Activated CD4-positive, alpha-beta T cell treated with anti-CD3 and anti-CD28 coated beads, Interleukin-2, amount 50 U/mL, for 16 hours (primary cell): ENCODE measurements around the gene NID2.

Experiments used
- DNase-seq: peaks from one replicate; pipeline ENCODE4 v3.0.0-alpha.2; 2020

NID2 gene

GRCh38 chr14:52080158-52080800 is 11.4 kb upstream of the NID2 start:
- DNase-seq: no peak

- DNase-seq: no peak
Observed at GRCh38 chr14:52079239-52079959, 10.5 kb upstream of the NID2 start.

DNA sequence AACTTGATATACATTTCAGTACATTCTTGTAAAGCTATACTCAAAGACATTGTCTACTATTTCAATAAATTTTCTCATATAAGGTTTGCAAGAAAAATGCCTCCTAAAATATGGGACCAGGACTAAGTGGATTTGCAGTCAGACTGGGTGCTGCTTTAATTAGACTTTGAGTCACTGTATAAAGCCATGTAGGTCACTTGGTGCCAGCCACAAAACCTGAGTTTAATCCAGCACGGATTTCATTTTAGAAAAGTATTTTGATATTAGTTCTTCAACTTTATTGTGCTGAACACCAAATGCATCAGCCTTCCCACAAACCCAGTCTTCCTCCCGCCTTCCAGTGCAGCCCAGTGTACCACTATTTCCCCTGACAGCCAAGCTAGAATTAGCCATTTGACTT is 9.9 kb upstream of the NID2 start:
- DNase-seq: no peak

DNA sequence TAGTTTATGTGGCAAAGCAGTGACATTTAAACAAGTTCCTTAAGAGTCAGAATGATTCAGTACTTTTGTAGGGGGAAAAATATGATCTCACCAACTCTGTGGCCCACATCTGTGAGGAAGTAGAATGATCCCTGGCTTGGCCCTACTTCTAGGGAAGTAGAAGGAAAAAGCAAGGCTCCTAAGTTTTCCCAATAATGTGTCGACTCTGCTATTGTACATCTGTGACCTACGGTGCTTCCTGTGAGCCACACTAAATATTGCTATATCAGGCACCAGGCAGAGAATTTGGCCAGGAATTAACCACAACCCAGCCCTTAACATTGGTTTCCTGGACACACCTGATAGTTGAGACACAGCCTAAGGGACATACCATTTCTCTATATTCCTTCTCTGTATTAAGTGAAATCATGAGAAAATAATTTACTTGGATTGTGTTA is 9.3 kb upstream of the NID2 start:
- no peak for DNase-seq

- no peak for DNase-seq
Observed at GRCh38 chr14:52077256-52077979, 8.6 kb upstream of the NID2 start.

GRCh38 chr14:52076334-52076733 is 7.5 kb upstream of the NID2 start:
- DNase-seq: no peak

DNA sequence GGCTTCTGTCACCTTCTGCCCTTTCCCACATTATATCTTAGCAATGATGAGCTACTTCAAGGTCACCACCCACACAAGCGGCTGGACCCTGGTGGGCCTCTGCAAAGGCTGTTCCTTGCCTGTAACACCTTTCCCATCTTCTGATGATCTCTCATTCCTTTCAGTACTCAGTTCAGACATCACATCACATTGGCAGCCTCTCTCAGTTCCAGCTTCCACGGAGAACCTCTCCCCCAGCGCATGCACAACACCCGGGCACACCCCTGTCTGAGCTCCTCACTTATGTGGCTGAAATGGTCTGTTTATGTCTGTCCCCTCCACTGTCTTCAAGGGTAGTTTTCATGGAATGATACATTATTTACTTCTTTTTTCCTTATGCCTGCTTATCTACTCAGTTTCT is 6.5 kb upstream of the NID2 start:
- no peak for DNase-seq

DNA sequence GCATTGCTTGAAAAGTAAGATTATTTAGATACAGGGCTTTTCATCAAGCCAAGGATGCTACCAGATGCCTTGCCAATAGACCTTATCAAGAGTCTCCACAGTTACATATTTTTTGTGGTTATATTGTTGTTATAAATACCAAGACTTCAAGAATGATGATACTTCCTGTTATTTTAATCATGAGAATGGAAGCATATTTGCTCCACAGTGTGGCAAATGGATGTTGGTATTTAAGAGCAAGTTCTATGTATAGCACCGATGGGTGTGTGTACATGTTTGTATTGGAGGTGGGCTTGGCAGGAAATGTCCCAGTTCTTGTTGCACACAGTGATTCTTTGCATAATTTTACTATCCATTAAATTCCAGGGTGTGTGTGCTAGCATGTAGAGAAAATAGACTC is 4.4 kb upstream of the NID2 start:
- no peak for DNase-seq

DNA sequence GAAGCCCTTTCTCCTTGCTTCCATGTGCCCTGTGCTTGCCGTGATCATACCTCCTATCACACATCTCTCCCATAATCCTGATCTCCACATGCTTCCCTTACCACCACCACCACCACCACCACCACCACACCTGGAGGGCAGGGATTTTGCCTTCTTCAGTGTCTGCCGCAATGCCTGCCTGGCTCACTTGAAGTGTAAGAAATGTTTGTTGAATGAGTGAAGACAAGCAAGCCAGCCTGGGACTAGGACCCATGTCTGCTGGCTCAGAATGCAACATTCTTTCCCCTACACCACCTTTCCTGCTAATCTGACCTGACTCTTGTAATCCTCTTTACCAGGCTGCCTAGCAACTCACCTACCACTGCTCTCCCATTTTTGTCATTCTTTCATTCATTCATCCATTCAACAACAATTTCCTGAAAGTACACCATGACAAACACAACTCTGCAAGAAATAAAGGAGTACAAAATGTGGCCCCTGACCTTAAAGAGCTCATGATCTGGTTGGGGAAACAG is 3.5 kb upstream of the NID2 start:
- no peak for DNase-seq

DNA sequence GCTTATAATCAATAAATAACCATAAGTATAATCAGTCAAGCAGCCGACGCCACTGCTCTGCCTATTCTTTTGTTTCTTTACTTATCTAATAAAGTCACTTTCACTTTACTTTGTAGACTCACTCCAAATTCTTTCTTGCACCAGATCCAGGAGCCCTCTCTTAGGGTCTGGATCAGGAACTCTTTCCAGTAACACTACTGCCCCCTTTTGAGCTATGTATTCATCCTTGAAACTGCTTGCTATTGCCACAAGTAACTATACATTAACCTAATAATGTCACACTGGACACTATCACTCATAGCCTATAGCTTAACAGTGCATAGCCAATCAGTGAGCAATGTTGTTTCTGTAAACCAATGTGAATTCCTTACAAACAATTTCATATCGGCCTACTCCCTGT is 2.8 kb upstream of the NID2 start:
- no peak for DNase-seq

DNA sequence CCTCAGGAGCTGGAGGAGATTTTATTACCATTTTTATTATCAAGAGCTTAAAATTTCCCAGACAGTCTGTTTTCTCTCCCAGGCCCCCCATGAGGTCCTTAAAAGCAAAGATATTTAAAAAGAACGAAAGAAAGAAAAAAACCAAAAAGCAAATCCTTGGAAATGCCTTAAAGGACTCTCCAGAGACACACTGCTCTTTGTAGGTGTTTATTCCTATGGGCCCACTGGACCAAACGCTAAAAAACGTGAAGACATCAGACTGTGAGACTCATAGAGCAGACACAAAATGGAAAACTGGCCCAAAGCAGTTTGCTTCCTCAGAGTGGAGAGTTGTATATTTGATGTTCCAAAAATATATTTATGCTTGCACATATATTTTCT is 1.2 kb upstream of the NID2 start:
- DNase-seq: no peak

DNA sequence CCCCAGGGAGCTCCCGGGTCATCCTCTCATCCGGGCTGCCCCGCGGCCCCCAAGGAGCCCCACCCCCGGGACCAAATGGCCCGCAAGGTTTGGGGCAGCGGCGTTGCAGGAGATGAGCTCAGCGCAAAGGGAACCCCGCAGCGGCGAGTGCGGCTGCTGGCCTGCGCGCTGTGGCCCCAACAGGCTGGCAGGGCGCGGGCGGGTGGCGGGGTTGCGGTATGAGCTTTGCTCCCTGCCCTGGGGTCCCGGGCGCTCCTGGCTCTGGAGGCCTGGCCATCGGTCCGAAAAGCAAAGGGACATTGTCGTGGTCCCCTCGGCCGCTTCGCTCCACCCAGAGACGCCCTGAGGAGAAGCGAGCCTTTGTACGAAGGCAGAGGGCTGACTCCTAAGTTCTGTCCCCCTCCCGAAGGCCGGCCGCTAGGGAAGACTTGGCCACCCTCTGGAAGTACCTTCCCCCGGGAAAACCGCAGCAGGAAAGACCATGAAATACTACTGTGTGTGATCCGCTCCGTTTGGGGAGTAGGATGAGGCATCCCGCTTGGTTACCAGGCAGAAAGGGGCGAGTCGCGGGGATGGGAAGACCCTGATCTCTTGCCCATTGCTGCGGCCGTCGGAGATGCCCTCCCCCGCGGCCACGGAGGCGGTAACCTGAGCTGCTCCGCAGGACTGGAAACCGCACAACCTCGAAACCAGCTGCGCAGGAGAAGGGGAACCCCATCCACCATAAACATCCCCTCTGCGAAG is 620 bp upstream of the NID2 start:
- DNase-seq: no peak

DNA sequence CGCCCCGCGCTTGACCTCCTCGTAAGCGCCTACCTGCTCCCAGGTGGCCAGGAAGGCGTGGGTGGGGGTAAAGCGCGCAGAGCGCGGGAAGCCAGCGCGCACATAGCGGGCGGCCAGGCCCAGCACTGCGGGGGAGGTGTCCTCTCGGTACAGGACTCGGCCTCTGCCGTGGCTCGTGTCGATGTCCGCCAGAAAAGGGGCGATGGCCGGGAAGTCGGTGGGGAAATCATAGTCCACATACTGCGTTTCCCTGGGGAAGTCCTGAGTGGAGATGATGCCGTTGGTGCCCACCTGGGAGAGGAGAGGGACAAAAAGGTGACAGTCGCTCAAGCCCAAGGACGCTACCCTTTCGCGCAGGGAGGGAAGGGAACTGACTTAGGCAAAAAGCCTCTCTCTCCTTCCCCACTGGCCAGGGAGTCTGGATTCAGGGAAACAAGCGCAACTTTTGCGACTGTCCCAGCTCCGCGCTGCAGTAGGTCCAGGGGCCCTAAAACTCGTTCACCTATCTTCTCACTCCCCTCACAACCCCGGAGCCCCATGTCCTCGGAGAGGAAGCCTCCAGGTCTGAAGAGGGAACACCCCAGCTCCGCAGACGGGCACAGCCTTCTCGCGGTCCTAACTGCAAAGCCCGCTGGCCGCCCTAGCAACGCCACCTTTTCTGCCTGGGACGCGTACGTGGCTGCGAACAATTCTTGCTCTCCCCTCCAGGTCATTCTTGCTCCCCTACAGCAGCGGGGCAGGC is 815 bp downstream of the NID2 start:
- DNase-seq: no peak

DNA sequence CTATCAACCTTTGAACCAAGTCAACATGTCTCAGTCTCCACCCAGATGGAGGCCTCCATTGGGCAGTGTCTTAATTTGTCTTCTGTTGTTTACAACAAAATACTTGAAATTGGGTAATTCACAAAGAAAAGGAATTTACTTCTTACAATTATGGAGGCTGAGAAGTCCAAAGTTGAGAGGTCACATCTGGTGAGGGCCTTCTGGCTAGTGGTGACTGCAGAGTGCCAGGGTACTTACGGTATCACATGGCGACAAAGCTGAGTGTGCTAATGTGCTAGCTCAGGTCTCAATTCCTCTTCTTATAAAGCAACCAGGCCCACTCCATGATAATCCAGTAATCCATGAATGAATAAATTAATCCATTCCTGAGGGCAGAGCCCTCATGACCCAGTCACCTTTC is 4.7 kb downstream of the NID2 start:
- no peak for DNase-seq

DNA sequence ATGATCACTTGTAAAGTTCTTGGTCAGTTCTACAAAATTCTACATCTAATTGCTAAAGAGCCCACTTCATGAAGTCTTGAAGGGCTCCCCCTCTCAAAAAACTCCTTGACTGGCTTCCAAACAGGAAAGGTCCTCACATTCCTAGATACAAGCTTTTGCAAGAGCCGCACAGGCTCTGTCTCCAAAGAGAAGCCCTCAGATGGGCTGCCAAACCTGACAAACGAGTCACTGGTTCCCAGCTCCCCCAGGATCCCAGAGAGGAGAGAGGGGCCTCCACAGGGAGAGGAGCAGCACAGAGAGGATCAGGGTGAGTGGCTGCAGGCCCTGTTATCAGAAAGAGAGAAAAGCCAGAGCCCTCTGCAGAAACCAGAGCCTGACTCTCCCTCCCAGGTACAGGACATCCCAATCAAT is 5.8 kb downstream of the NID2 start:
- DNase-seq: no peak

GRCh38 chr14:52061890-52062289 is 7.0 kb downstream of the NID2 start:
- no peak for DNase-seq

DNA sequence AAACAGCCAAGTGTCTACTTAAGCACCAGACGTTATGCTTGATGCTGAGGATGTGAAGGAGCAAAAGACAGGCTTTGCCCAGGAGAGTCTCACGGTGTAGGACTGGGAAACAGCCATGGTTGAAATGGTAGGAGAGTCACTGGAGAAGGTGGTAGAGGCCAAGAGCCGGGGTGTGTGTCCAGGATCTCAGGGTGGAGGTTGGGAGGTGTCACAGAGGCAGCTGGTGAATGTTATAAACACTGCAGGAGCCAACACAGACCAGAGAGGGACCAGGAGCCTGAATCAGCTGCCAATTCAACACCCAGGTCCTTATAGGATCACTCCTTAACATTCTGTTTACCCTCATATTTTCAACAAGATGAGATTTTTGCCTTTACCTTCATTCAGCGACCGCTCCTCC is 7.5 kb downstream of the NID2 start:
- DNase-seq: no peak

DNA sequence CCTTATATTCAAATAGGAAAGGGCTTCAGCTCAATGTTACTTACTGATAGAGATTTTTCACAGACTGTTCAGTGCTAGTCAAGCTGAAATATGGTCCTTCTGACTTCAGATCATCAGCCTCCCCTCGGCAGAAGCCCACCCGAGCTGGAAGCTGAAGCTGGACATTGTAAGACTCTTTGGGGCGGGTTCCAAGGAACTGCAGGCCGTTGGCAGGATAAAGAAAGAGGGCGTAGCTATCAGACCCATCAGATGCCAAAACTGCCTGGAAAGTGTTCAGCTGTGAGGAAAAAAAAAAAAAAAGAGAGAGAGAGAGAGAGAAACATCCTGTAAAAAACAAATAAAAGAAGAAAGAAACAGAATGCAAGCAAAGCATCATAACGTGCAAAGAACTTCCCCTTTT is 8.8 kb downstream of the NID2 start:
- no peak for DNase-seq

GRCh38 chr14:52059649-52060048 is 9.2 kb downstream of the NID2 start:
- no peak for DNase-seq

- DNase-seq: no peak
Observed at GRCh38 chr14:52058341-52058740, 10.5 kb downstream of the NID2 start.

- DNase-seq: no peak
Observed at GRCh38 chr14:52055167-52055566, 13.7 kb downstream of the NID2 start.

GRCh38 chr14:52054678-52055077 is 14.2 kb downstream of the NID2 start:
- no peak for DNase-seq

DNA sequence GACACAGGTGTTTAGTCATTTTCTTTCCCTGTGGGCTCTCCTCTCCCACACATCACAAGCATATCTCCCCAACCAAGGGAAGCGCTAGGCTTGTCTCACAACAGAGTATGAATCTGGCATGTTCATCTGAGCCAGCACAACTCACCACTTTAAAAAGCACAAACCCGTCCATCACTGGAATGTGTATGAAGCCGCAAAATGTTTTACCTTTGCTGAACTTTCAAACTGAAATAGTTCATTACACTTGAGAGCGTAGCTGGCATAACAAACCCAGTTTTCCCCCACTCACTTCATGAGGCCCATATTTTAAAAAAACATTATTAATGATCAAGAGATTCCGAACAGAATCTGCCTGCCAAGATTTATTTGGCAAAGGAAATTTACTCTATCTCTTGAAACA is 15.8 kb downstream of the NID2 start:
- DNase-seq: no peak
